Renal pelvis (tissue), 4 donors: ENCODE measurements around the gene PFKFB3. TPM values are rescaled to one million over a fixed set of nuclear protein-coding genes. Genes with fewer than 3 reads are reported as not detected.
"Not testable (repeated sequence)": the region's sequence is repeated elsewhere in the genome, so short reads cannot be mapped to it uniquely, and the experiment has no call there.

Experiments
- DNase-seq: peaks from one replicate; pipeline ENCODE4 v3.0.0-alpha.2; 2013
- polyA plus RNA-seq, 3 donors: library from polyadenylated mRNA; unstranded; fragments of 120-200 nt; gene quantifications; one replicate each; pipeline ENCODE4 v1.2.1, GENCODE V29; 2013; ENCODE audit not compliant: insufficient read length in 3 of 3

PFKFB3 gene
- polyA plus RNA-seq, 3 donors, result 31.4 to 43.8 (median 31.5) TPM

DNA sequence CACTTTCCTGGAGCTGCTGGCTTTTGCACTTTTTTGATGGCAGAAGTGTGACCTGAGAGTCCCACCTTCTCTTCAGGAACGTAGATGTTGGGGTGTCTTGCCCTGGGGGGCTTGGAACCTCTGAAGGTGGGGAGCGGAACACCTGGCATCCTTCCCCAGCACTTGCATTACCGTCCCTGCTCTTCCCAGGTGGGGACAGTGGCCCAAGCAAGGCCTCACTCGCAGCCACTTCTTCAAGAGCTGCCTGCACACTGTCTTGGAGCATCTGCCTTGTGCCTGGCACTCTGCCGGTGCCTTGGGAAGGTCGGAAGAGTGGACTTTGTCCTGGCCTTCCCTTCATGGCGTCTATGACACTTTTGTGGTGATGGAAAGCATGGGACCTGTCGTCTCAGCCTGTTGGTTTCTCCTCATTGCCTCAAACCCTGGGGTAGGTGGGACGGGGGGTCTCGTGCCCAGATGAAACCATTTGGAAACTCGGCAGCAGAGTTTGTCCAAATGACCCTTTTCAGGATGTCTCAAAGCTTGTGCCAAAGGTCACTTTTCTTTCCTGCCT lies 31.1 kb downstream of the PFKFB3 start:
- DNase-seq, result no peak

DNA sequence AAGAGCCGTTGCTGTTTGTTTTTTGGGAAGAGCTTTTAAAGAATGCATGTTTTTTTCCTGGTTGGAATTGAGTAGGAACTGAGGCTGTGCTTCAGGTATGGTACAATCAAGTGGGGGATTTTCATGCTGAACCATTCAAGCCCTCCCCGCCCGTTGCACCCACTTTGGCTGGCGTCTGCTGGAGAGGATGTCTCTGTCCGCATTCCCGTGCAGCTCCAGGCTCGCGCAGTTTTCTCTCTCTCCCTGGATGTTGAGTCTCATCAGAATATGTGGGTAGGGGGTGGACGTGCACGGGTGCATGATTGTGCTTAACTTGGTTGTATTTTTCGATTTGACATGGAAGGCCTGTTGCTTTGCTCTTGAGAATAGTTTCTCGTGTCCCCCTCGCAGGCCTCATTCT lies 31.6 kb downstream of the PFKFB3 start:
- DNase-seq, result no peak

DNA sequence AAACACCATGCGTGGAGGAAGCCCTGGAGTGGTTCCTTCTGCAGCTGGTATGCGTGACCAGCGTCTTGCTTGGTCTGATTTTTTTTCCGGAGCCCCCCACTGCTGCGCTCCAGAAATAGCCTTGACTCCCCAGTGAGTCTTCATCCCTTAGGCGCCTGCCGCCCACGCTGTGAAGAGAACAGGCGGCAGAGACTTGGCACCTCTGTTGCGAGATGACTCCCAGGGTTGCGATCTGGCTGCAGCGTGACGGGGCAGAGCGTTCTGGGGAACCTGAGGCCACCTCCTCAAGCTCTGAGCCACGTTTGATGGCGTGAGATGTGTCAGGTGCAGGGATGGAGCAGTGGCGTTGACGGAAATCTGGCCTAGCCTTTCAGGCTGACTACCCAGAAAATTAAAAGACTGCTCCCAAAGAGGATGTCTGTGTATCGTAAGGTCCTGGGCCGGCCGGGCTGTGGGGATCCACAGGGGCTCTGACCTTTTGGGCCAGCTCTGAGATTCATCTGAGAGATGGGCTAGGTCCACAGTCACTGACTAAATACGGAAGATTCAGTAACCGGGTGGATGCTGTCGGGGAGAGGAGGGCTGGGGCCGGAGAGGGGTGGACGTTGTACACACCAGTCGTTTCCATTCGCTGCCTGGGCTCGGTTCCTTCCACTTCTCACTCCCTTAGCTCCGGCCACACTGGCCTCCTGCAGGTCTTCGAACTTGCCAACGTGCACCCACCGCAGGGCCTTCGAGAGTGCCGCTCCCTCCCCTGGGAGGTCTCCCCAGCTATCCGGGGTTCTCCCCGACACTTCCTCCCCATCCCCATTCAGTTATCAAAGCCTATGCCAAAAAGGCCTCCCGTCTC lies 33.8 kb downstream of the PFKFB3 start:
- no peak for DNase-seq

- no peak for DNase-seq
Measured at GRCh38 chr10:6237199-6237530, 34.4 kb downstream of the PFKFB3 start.

DNA sequence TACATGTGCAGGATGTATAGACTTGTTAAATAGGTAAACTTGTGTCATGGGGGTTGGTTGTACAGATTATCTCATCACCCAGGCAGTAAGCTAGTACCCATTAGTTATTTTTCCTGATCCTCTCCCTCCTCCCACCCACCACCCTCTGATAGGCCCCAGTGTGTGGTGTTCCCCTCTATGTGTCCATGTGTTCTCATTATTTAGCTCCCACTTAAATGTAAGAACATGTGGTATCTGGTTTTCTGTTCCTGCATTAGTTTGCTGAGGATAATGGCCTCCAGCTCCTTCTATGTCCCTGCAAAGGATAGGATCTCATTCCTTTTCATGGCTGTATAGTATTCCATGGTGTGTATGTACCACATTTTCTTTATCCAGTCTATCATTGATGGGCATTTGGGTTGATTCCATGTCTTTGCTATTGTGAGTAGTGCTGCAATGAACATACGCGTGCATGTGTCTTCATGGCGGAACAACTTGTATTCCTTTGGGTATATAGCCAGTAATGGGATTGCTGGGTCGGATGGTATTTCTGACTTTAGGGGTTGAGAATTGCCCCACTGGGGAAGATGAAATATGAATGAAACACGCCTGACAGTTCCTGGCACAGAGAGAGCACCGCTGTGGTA lies 36.0 kb downstream of the PFKFB3 start:
- not testable (repeated sequence) for DNase-seq

DNA sequence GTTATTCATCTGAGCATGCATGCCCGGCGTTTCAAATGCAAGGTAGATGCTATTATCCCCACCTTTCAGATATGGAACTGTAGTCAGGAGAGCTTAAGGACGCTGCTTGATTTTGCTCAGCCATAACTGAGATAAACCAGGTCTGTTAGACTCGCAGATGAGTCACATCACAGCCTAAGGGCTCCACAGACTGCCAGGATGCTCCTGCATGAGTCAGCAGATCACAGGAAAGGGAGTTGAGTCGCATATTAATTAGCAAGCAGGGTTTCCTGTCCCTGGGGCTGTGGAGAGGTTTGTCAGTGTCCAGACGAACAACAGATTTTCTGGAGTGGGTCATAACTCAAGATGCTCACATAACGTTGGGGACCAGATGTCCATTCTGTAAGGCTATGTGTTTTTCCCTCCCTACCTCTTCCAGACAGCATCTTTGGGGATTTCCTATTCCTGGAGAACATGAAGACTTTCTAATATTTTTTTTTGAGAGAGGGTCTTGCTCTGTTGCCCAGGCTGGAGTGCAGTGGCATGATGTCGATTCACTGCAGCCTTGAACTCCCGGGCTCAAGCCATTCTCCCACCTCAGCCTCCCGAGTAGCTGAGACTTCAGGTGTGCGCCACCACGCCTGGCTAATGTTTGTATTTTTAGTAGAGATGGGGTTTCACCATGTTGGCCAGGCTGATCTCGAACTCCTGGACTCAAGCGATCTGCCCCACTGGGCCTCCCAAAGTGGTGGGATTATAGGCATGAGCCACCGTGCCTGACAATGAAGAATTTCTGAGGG lies 36.7 kb downstream of the PFKFB3 start:
- DNase-seq, result no peak

- DNase-seq, result no peak
Measured at GRCh38 chr10:6240254-6240653, 37.5 kb downstream of the PFKFB3 start.

DNA sequence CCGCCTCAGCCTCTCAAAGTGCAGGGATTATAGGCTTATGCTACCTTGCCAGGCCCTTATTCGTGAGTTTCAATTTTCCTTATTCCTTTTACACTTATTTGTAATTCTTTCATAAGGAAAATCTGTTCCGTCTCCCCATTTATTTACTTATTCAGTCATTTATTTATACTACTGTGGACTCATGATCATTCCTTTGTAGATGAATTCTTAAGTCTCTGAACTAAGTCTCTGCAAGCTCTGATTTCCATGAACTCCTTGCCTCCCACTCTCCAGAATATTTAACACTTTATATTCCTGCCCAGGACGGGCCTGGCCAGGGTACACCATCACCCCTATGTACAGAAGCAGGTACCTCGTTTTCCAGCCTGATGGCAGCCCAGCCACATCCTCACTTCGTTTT lies 39.4 kb downstream of the PFKFB3 start:
- DNase-seq, result no peak

DNA sequence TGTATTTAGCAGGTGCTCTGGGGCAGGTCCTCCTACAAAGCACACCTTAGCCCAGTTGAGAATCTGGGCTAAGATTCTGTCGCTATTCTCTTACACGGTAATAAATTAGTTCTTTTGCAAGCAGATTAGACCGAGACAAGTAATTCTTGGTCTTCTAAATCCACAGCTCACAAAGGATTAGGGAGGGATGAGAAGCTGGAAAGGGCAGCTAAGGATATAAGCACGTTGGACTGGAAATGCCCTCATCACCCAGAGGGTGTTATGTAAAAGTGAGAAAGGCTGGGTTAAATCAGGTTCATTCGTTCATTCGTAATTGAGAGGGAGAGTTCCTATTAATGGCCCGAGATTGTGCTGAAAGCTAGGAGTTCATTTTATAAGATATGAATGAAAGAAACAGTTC lies 41.8 kb downstream of the PFKFB3 start:
- no peak for DNase-seq

DNA sequence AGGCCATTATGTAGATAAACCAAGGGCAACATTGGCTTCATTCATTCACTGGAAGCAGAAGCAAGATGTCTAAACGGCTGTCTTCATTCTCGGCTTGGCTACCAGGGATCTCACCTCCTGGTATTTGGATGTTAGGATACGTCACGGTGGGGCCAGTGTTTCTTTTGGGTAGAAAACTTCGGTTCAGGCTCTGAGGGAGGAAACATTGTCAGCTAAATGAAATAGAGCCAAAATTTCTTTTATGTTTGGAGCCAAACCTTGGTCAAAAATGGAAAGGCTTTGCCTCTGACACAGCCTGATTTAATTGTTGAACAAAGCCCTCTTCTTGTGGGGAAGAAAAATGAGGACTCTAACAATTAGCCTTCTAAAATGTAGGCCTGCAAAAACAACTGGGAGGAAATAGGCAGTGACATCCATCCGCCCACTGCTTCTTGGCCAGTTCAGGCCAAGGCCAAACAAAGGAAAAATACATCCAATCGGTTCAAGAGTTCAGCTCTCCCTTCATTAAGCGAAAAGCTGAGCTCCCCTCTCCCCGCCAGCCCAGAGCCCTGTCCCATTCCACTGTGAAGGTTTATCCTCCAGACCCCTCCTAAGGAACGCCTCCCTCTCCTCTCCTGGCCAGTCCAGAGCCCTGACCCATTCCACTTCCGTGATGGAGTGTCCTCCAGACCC lies 44.4 kb downstream of the PFKFB3 start:
- DNase-seq, result peak; percentile 45

DNA sequence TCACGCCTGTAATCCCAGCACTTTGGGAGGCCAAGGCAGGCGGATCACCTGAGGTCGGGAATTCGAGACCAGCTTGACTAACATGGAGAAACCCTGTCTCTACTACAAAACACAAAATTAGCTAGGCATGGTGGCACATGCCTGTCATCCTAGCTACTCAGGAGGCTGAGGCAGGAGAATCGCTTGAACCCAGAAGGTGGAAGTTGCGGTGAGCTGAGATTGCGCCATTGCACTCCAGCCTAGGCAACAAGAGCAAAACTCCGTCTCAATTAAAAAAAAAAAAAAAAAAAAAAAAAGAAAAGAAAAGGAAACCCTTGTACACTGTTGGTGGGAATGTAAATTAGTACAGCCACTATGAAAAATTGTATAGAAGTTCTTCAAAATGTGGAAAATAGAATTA lies 46.2 kb downstream of the PFKFB3 start:
- DNase-seq, result not testable (repeated sequence)

GRCh38 chr10:6249698-6250097 lies 47.0 kb downstream of the PFKFB3 start:
- no peak for DNase-seq

DNA sequence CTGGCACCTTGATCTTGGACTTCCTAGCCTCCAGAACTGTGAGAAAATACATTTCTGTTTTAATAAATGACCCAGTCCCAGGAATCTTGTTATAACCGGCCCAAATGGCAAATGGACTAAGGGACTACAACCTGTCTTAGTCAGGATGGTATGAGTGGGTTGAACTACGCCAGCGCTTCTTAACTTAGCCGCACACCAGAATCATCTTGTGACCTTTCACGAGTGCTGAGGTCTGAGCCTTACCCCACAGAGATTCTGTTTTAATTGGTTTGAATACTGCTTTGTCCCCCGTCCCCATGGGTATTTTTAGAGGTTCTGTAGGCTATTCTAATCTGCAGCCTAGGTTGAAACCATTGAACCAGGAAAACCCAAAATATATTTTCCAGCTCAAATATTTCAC lies 48.0 kb downstream of the PFKFB3 start:
- DNase-seq, result no peak

DNA sequence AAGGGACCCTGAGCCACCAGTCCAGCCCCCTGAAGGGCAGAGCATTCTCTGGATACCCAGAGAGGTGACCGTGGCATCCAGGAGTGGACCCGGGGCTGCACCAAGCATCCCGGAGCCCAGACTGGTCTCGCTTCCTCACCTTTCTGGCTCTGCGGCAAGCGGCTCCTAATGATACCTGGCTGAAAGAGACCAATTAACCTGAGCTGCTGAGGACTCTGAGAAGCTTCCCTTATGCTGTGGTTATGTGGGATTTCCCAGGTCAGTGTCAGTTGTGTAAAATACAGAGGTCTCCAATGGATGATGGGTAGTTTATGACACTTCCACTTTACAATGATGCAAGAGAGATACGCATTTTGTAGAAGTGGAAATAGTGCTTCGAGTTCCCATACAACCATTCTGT lies 51.5 kb downstream of the PFKFB3 start:
- DNase-seq, result no peak

DNA sequence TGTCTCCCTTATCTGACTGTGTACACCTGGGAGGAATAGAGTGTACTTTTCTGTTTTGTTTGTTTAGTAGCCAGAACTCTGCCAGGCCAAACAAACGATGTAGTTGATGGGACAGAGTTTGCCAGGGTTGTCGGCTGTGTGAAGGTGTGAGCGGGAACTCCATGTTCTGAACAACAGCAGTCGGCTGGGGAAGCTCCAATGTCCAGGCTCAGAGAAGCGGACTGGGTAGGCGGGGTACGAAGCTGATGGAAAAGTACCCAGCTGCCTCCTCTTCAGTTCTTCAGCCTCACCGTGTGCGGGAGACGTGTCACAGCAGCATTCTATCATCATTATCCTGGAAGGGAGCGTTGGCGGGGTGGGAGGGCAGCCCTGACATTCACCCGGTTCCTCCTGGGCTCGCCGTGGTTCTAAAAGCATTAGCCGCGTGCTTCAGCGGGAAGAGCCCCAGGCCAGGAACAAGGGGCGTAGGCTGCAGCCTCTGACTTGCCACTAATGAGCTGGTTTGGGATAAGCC lies 52.9 kb downstream of the PFKFB3 start:
- no peak for DNase-seq

DNA sequence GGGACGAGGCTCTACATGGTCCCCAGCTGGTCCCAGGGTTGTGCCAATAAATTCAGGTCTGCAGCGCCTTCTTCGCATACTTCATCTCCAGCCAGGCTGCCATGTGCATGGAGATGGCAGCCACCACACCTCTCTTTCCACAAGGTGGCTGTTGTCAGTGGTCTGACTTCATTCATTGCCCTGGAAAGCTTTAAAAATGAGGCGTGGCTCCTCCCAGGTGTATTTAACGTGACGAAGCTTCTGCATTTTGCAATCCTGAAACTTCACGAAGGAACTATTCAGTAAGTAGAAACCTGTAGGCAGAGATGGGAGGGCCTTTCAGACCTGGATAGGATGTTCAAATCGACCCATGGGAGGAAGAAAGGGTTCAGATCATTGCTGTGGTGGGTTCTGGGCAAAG lies 53.7 kb downstream of the PFKFB3 start:
- DNase-seq, result no peak

DNA sequence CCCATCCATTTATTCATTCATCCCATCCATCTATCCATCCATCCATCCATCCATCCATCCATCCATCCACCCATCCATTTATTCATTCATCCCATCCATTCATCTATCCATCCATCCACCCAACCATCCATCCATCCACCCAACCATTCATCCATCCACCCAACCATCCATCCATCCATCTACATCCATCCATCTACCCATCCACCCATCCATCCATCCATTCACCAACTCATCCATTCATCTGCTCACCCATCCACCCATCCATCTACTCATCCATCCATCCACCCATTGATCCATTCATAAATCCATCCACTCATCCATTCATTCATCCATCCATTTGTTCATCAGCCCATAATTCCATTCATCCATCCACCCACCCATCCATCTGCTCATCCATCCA lies 56.4 kb downstream of the PFKFB3 start:
- DNase-seq, result no peak

DNA sequence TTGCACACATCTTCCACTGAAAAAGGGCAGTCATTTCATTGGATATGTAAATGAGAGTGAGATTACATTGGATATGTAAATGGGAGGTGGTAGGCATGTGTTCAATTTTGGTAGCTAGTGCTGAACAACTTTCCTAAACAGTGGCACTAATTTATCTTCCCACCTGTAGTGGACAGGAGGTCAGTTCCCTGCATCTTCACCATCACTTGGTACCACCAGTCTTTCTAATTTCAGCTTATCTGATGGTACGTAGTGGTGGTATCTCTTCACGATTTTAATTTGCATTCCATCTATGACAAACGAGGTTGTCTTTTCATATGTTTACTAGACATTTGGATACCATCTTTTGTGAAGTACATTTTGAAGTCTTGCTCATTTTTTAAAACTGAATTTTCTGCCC lies 58.1 kb downstream of the PFKFB3 start:
- DNase-seq, result no peak

DNA sequence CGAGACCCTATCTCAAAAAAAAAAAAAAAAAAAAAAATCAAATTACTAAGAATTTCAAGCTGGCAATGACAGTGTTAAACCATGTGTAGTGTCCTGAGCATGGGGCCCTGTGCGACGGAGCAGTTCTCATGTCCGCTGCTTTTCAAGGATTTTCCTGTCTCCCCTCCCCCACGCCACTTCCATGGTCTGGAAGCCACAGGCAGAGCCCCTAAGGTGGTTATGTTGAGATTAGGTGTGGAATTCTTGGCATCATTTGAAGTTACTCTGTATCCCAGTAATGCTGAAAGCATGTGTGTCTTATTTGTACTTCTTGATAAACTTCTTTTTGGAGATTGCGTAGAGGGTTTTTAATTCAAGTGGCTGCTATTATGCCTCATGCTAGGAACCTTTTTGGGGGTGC lies 65.2 kb downstream of the PFKFB3 start:
- DNase-seq, result no peak

DNA sequence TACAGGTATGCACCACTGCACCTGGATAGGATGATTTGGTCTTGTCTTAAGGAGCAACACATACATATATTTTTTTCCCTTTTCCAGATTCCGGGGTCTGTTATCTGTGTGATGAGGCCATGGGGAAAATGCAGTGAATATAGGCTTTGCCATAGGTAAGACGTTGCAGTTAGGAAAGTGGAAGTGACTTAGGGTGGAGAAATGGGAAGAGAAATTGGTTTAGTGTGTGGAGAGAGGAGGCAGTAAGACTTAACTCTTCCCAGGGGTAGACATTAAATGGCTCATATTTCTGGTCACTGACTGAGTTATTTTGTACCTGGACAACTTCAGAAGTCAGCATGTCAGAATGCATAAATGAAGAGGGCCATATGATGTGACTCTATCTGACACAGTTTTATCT lies 66.7 kb downstream of the PFKFB3 start:
- DNase-seq, result no peak

DNA sequence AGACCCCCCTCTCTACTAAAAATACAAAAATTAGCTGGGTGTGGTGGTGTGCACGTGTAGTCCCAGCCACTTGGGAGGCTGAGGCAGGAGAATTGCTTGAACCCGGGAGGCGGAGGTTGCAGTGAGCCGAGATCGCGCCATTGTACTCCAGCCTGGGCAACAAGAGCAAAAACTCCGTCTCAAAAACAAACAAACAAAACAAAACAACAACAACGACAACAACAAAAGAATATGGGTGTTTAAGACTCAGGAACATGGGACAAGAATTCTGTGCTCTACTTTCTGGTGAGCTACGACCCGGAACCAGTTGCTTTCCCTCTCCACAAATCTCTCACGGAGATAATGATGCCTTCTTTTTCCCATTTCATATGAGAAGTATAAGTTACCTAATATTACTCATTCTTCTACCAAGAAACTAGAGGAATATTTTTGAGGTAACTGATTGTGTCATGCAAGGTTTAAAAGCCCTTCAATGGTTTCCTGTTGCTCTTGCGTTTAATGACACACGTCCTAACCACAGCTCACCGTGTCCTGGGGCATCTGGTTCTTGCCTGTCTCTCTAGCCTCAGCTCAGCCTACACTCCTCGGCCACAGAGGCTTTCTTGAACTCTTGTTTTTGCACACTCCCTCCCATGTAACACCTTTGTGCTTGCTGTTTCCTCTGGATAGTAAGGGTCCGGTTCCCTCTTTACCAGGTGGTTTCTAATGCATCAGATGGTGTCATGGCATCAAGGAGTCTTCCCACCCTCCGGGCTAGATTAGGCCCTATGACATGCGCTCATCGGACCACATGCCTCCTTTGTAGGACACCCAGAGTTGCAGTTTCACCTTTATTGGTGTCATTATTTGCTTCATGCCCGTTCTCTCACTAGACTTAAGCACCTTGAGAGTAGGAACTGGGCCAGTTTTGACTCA lies 67.5 kb downstream of the PFKFB3 start:
- DNase-seq, result no peak
